Measurements from ENCODE around the gene RHPN2.
"Not testable (repeated sequence)": the region's sequence is repeated elsewhere in the genome, so short reads cannot be mapped to it uniquely, and the experiment has no call there.

The RHPN2 gene

GRCh38 chr19:33002126-33002865 lies 62.4 kb downstream of the RHPN2 start:
- WGBS, 2 donors (ENCODE audit: extremely low coverage in 2 of 2, insufficient read length in 2 of 2, insufficient replicate concordance in 1 of 2): no CpG with 5 or more reads among the region's 15 CpGs
- H3K9me3 ChIP-seq (replicated peaks in 1 of 2; ENCODE audit: control insufficient read depth in 2 of 2, insufficient read depth in 1 of 2, low read depth in 1 of 2, low read length in 2 of 2); H2BK12ac ChIP-seq (ENCODE audit: low read length); H4K8ac ChIP-seq (ENCODE audit: low read depth, low read length); H3K27ac ChIP-seq (replicated peaks; ENCODE audit: low read length); H3K14ac ChIP-seq (ENCODE audit: low read length); H3K4ac ChIP-seq (ENCODE audit: low read length); H3K18ac ChIP-seq (ENCODE audit: low read length); H3K23ac ChIP-seq (ENCODE audit: low read depth, low read length, poor library complexity); H3K79me1 ChIP-seq (ENCODE audit: low read depth, low read length); H2AK5ac ChIP-seq (ENCODE audit: low read depth, low read length); H2BK15ac ChIP-seq (ENCODE audit: low read length); H3K4me1 ChIP-seq (ENCODE audit: control insufficient read depth in 2 of 2, insufficient read depth in 1 of 2, low read depth in 1 of 2, low read length in 2 of 2); H2AFZ ChIP-seq (ENCODE audit: low read length); DNase-seq (ENCODE audit: low spot score); H4K91ac ChIP-seq (ENCODE audit: low read depth, low read length, poor library complexity); H2BK120ac ChIP-seq (ENCODE audit: low read depth, low read length); H3K4me2 ChIP-seq (ENCODE audit: insufficient read depth, low read length, poor library complexity, severe bottlenecking); H2BK5ac ChIP-seq (ENCODE audit: low read length); H3K4me3 ChIP-seq (ENCODE audit: low read length in 2 of 2); H3K27me3 ChIP-seq (ENCODE audit: control insufficient read depth in 3 of 3, insufficient read depth in 3 of 3, low read depth in 1 of 3, low read length in 3 of 3): not testable (repeated sequence)
- Histone ChIP-seq H3K36me3 (replicated peaks in 1 of 2; ENCODE audit: control insufficient read depth in 2 of 2, insufficient read depth in 2 of 2, low read length in 2 of 2) (peaks cover 5 to 11% of the 10 kb centered on the region in 2 donors), H3K9ac (ENCODE audit: low read depth, low read length, poor library complexity) (peak overlapping the region; percentile 50)

GRCh38 chr19:33000910-33001309 lies 63.8 kb downstream of the RHPN2 start:
- Histone ChIP-seq H3K36me3 (replicated peaks in 1 of 2; ENCODE audit: control insufficient read depth in 2 of 2, insufficient read depth in 2 of 2, low read length in 2 of 2) (peaks cover 5% of the 10 kb centered on the region in 2 donors), H3K79me1 (ENCODE audit: low read depth, low read length) (no peaks in the 10 kb centered on the region), H3K4me1 (ENCODE audit: control insufficient read depth in 2 of 2, insufficient read depth in 1 of 2, low read depth in 1 of 2, low read length in 2 of 2) (no peaks in the 10 kb centered on the region), H3K9ac (ENCODE audit: low read depth, low read length, poor library complexity) (no peak overlapping the region), H4K91ac (ENCODE audit: low read depth, low read length, poor library complexity) (no peak overlapping the region), H2BK12ac (ENCODE audit: low read length) (no peak overlapping the region), H3K27me3 (ENCODE audit: control insufficient read depth in 3 of 3, insufficient read depth in 3 of 3, low read depth in 1 of 3, low read length in 3 of 3) (no peaks in the 10 kb centered on the region), H4K8ac (ENCODE audit: low read depth, low read length) (no peak overlapping the region), H3K14ac (ENCODE audit: low read length) (no peak overlapping the region), H2BK120ac (ENCODE audit: low read depth, low read length) (no peak overlapping the region), H3K18ac (ENCODE audit: low read length) (no peak overlapping the region), H3K9me3 (replicated peaks in 1 of 2; ENCODE audit: control insufficient read depth in 2 of 2, insufficient read depth in 1 of 2, low read depth in 1 of 2, low read length in 2 of 2) (no peaks in the 10 kb centered on the region), H3K4me2 (ENCODE audit: insufficient read depth, low read length, poor library complexity, severe bottlenecking) (no peak overlapping the region), H2BK15ac (ENCODE audit: low read length) (no peak overlapping the region), H3K4ac (ENCODE audit: low read length) (no peak overlapping the region), H3K23ac (ENCODE audit: low read depth, low read length, poor library complexity) (no peak overlapping the region), H2AK5ac (ENCODE audit: low read depth, low read length) (no peak overlapping the region), H2BK5ac (ENCODE audit: low read length) (no peak overlapping the region), H3K27ac (replicated peaks; ENCODE audit: low read length) (no peak overlapping the region), H3K4me3 (ENCODE audit: low read length in 2 of 2) (no peak overlapping the region), H2AFZ (ENCODE audit: low read length) (no peak overlapping the region)
- WGBS, 2 donors (ENCODE audit: extremely low coverage in 2 of 2, insufficient read length in 2 of 2, insufficient replicate concordance in 1 of 2): no CpG with 5 or more reads among the region's 4 CpGs
- DNase-seq (ENCODE audit: low spot score): no peak

- Histone ChIP-seq H2AFZ (ENCODE audit: low read length) (no peak overlapping the region), H4K8ac (ENCODE audit: low read depth, low read length) (no peak overlapping the region), H2BK15ac (ENCODE audit: low read length) (no peak overlapping the region), H3K79me1 (ENCODE audit: low read depth, low read length) (no peaks in the 10 kb centered on the region), H3K36me3 (replicated peaks in 1 of 2; ENCODE audit: control insufficient read depth in 2 of 2, insufficient read depth in 2 of 2, low read length in 2 of 2) (peaks cover 5% of the 10 kb centered on the region in 2 donors), H3K4me1 (ENCODE audit: control insufficient read depth in 2 of 2, insufficient read depth in 1 of 2, low read depth in 1 of 2, low read length in 2 of 2) (no peaks in the 10 kb centered on the region), H3K4me2 (ENCODE audit: insufficient read depth, low read length, poor library complexity, severe bottlenecking) (no peak overlapping the region), H3K9me3 (replicated peaks in 1 of 2; ENCODE audit: control insufficient read depth in 2 of 2, insufficient read depth in 1 of 2, low read depth in 1 of 2, low read length in 2 of 2) (no peaks in the 10 kb centered on the region), H3K4ac (ENCODE audit: low read length) (no peak overlapping the region), H2AK5ac (ENCODE audit: low read depth, low read length) (no peak overlapping the region), H3K23ac (ENCODE audit: low read depth, low read length, poor library complexity) (no peak overlapping the region), H3K4me3 (ENCODE audit: low read length in 2 of 2) (no peak overlapping the region), H4K91ac (ENCODE audit: low read depth, low read length, poor library complexity) (no peak overlapping the region), H3K9ac (ENCODE audit: low read depth, low read length, poor library complexity) (no peak overlapping the region), H3K14ac (ENCODE audit: low read length) (no peak overlapping the region), H3K27ac (replicated peaks; ENCODE audit: low read length) (no peak overlapping the region), H3K27me3 (ENCODE audit: control insufficient read depth in 3 of 3, insufficient read depth in 3 of 3, low read depth in 1 of 3, low read length in 3 of 3) (no peaks in the 10 kb centered on the region), H2BK5ac (ENCODE audit: low read length) (no peak overlapping the region), H2BK120ac (ENCODE audit: low read depth, low read length) (no peak overlapping the region), H3K18ac (ENCODE audit: low read length) (no peak overlapping the region), H2BK12ac (ENCODE audit: low read length) (no peak overlapping the region)
- no CpG with 5 or more reads among the region's 8 CpGs for WGBS, 2 donors (ENCODE audit: extremely low coverage in 2 of 2, insufficient read length in 2 of 2, insufficient replicate concordance in 1 of 2)
- DNase-seq (ENCODE audit: low spot score): no peak
These were observed 64.2 kb downstream of the RHPN2 start for GRCh38 chr19:33000510-33000909.

GRCh38 chr19:32998722-32999121 lies 66.0 kb downstream of the RHPN2 start:
- no peaks in the 10 kb centered on the region for H3K4me1 ChIP-seq (ENCODE audit: control insufficient read depth in 2 of 2, insufficient read depth in 1 of 2, low read depth in 1 of 2, low read length in 2 of 2)
- peaks cover 5 to 7% of the 10 kb centered on the region in 2 donors for H3K36me3 ChIP-seq (replicated peaks in 1 of 2; ENCODE audit: control insufficient read depth in 2 of 2, insufficient read depth in 2 of 2, low read length in 2 of 2)
- no peak overlapping the region for H3K27ac ChIP-seq (replicated peaks; ENCODE audit: low read length)
- H3K9me3 ChIP-seq (replicated peaks in 1 of 2; ENCODE audit: control insufficient read depth in 2 of 2, insufficient read depth in 1 of 2, low read depth in 1 of 2, low read length in 2 of 2): no peaks in the 10 kb centered on the region
- H3K79me1 ChIP-seq (ENCODE audit: low read depth, low read length): no peaks in the 10 kb centered on the region
- no peak overlapping the region for H3K4me2 ChIP-seq (ENCODE audit: insufficient read depth, low read length, poor library complexity, severe bottlenecking)
- WGBS, 2 donors (ENCODE audit: extremely low coverage in 2 of 2, insufficient read length in 2 of 2, insufficient replicate concordance in 1 of 2): no CpG with 5 or more reads among the region's 3 CpGs
- H4K8ac ChIP-seq (ENCODE audit: low read depth, low read length): no peak overlapping the region
- no peak overlapping the region for H3K9ac ChIP-seq (ENCODE audit: low read depth, low read length, poor library complexity)
- no peak overlapping the region for H3K18ac ChIP-seq (ENCODE audit: low read length)
- DNase-seq (ENCODE audit: low spot score): no peak
- H3K23ac ChIP-seq (ENCODE audit: low read depth, low read length, poor library complexity): no peak overlapping the region
- no peak overlapping the region for H2BK120ac ChIP-seq (ENCODE audit: low read depth, low read length)
- no peak overlapping the region for H2BK12ac ChIP-seq (ENCODE audit: low read length)
- no peaks in the 10 kb centered on the region for H3K27me3 ChIP-seq (ENCODE audit: control insufficient read depth in 3 of 3, insufficient read depth in 3 of 3, low read depth in 1 of 3, low read length in 3 of 3)
- H2AFZ ChIP-seq (ENCODE audit: low read length): no peak overlapping the region
- no peak overlapping the region for H2BK5ac ChIP-seq (ENCODE audit: low read length)
- no peak overlapping the region for H3K14ac ChIP-seq (ENCODE audit: low read length)
- no peak overlapping the region for H3K4ac ChIP-seq (ENCODE audit: low read length)
- H2BK15ac ChIP-seq (ENCODE audit: low read length): no peak overlapping the region
- no peak overlapping the region for H4K91ac ChIP-seq (ENCODE audit: low read depth, low read length, poor library complexity)
- H3K4me3 ChIP-seq (ENCODE audit: low read length in 2 of 2): no peak overlapping the region
- no peak overlapping the region for H2AK5ac ChIP-seq (ENCODE audit: low read depth, low read length)
